IMR-90 (cell line): ENCODE results near the gene HRC. TPM values are rescaled to one million over a fixed set of nuclear protein-coding genes. Genes with fewer than 3 reads are reported as not detected.

ENCODE experiments used
- ATAC-seq: fragments of 200-7000 bp; cut with Tn5 transposase; 2 replicates; pipeline ENCODE4 v1.9.1; 2020; ENCODE audit warnings: low read depth, mild to moderate bottlenecking, moderate library complexity
- BruUV-seq: library from RNA; stranded (reverse); fragments of 400-500 nt; replicated peaks from 2 replicates; lab custom pipeline; 2021; lab: Mats Ljungman, UMichigan
- CTCF ChIA-PET: fragments of 300-600 bp; formaldehyde crosslinking; extraction: SDS; loops from one replicate; lab custom pipeline; 2021; ENCODE audit warnings: antibody characterized with exemption; lab: Yijun Ruan, JAX
- POLR2A ChIA-PET: fragments of 300-600 bp; sonication (Branson Sonifier 250); formaldehyde crosslinking; loops from one replicate; lab custom pipeline; 2022; ENCODE audit warnings: antibody characterized with exemption; ENCODE audit not compliant: unreplicated experiment; lab: Charles Lee
- DNase-seq: peaks from one replicate; pipeline ENCODE4 v3.0.0; 2013
- H2AFZ ChIP-seq: replicated peaks from 2 replicates; pipeline ENCODE3; 2013; ENCODE audit warnings: low read length, mild to moderate bottlenecking; ENCODE audit not compliant: poor library complexity
- H2AK5ac ChIP-seq: 2 replicates; pipeline ENCODE4 v1.6.1; 2013; ENCODE audit warnings: low read depth, low read length, inconsistent platforms
- H2AK9ac ChIP-seq: replicated peaks from 2 replicates; pipeline ENCODE3; 2013; ENCODE audit warnings: mild to moderate bottlenecking, low read depth, low read length, moderate library complexity; ENCODE audit not compliant: poor library complexity
- H2BK120ac ChIP-seq: 2 replicates; pipeline ENCODE4 v1.6.1; 2013; ENCODE audit warnings: low read depth, low read length, inconsistent platforms
- H2BK15ac ChIP-seq: 3 replicates; pipeline ENCODE4 v1.6.1; 2013; ENCODE audit warnings: low read depth, low read length, inconsistent platforms
- H2BK20ac ChIP-seq: 2 replicates; pipeline ENCODE4 v1.6.1; 2013; ENCODE audit warnings: low read depth, mild to moderate bottlenecking, inconsistent platforms, low read length, moderate library complexity
- H2BK5ac ChIP-seq: 2 replicates; pipeline ENCODE4 v1.6.1; 2013; ENCODE audit warnings: mild to moderate bottlenecking, low read depth, low read length, inconsistent platforms; ENCODE audit not compliant: poor library complexity, severe bottlenecking
- H3K14ac ChIP-seq: replicated peaks from 2 replicates; pipeline ENCODE4 v1.6.1; 2013; ENCODE audit warnings: low read depth, low read length, inconsistent platforms
- H3K18ac ChIP-seq: 2 replicates; pipeline ENCODE4 v1.6.1; 2013; ENCODE audit warnings: low read depth, low read length, control low read depth
- H3K23ac ChIP-seq: 2 replicates; pipeline ENCODE4 v1.6.1; 2013; ENCODE audit warnings: low read depth, low read length, inconsistent platforms
- H3K27ac ChIP-seq: 2 replicates; pipeline ENCODE4 v1.5.1; 2013; ENCODE audit warnings: mild to moderate bottlenecking, control low read depth, low read length; ENCODE audit not compliant: insufficient read depth
- H3K27me3 ChIP-seq: 2 replicates; pipeline ENCODE4 v1.6.1; 2013; ENCODE audit warnings: low read length; ENCODE audit not compliant: control insufficient read depth, insufficient read depth
- H3K36me3 ChIP-seq: 2 replicates; pipeline ENCODE4 v1.6.1; 2013; ENCODE audit warnings: low read length, mixed read lengths; ENCODE audit not compliant: control insufficient read depth, insufficient read depth
- H3K4ac ChIP-seq: 2 replicates; pipeline ENCODE4 v1.6.1; 2013; ENCODE audit warnings: low read depth, low read length, inconsistent platforms
- H3K4me1 ChIP-seq: 2 replicates; pipeline ENCODE4 v1.6.1; 2013; ENCODE audit warnings: low read length, mixed read lengths; ENCODE audit not compliant: control insufficient read depth, insufficient read depth
- H3K4me2 ChIP-seq: 2 replicates; pipeline ENCODE4 v1.6.1; 2013; ENCODE audit warnings: low read depth, mild to moderate bottlenecking, control low read depth, low read length, moderate library complexity
- H3K4me3 ChIP-seq: 2 replicates; pipeline ENCODE4 v1.5.1; 2013; ENCODE audit warnings: low read depth, mild to moderate bottlenecking, control low read depth, low read length, moderate library complexity; ENCODE audit not compliant: insufficient read depth
- H3K56ac ChIP-seq: 2 replicates; pipeline ENCODE4 v1.6.1; 2013; ENCODE audit warnings: low read length, inconsistent platforms; ENCODE audit not compliant: insufficient read depth; ENCODE audit errors: extremely low read depth
- H3K79me1 ChIP-seq, 2 experiments: 2 replicates each; pipeline ENCODE4 v1.6.1; 2013; ENCODE audit warnings: low read length in 2 of 2, inconsistent platforms in 1 of 2, low read depth in 1 of 2
- H3K9ac ChIP-seq: 2 replicates; pipeline ENCODE4 v1.6.1; 2013; ENCODE audit warnings: low read depth, low read length, control low read depth
- H3K9me1 ChIP-seq: 2 replicates; pipeline ENCODE4 v1.6.1; 2013; ENCODE audit warnings: low read length, inconsistent platforms; ENCODE audit not compliant: insufficient read depth
- H3K9me3 ChIP-seq: 2 replicates; pipeline ENCODE4 v1.6.1; 2013; ENCODE audit warnings: low read length; ENCODE audit not compliant: control insufficient read depth, insufficient read depth
- H4K20me1 ChIP-seq: 2 replicates; pipeline ENCODE4 v1.6.1; 2013; ENCODE audit warnings: low read length, inconsistent platforms; ENCODE audit not compliant: insufficient read depth
- H4K5ac ChIP-seq: 2 replicates; pipeline ENCODE4 v1.6.1; 2013; ENCODE audit warnings: mild to moderate bottlenecking, low read depth, low read length, control low read depth
- H4K8ac ChIP-seq, 2 experiments: 2 replicates each; pipeline ENCODE4 v1.6.1; 2013; ENCODE audit warnings: low read depth in 2 of 2, low read length in 2 of 2, control low read depth in 1 of 2, inconsistent platforms in 1 of 2
- H4K91ac ChIP-seq: 2 replicates; pipeline ENCODE4 v1.6.1; 2013; ENCODE audit warnings: low read depth, low read length, inconsistent platforms; ENCODE audit not compliant: insufficient read depth
- BHLHE40 ChIP-seq: fragments of 150-350 bp; IDR thresholded peaks from 2 replicates; pipeline ENCODE4 v1.6.1; 2016; ENCODE audit warnings: mild to moderate bottlenecking, low read depth, low read length
- CEBPB ChIP-seq: IDR thresholded peaks from 2 replicates; pipeline ENCODE4 v1.6.1; 2012; ENCODE audit warnings: low read depth, low read length, improper control_type of control experiment
- ELK1 ChIP-seq: fragments of 150-350 bp; IDR thresholded peaks from 2 replicates; pipeline ENCODE4 v1.6.1; 2016; ENCODE audit warnings: low read depth, mild to moderate bottlenecking, low read length, moderate library complexity, borderline replicate concordance
- FOS ChIP-seq: fragments of 150-350 bp; IDR thresholded peaks from 2 replicates; pipeline ENCODE4 v1.6.1; 2016; ENCODE audit warnings: low read depth, low read length
- MAFK ChIP-seq: IDR thresholded peaks from 2 replicates; pipeline ENCODE4 v1.6.1; 2012; ENCODE audit warnings: low read depth, low read length, improper control_type of control experiment
- MAZ ChIP-seq: IDR thresholded peaks from 2 replicates; pipeline ENCODE4 v1.6.1; 2012; ENCODE audit warnings: low read depth, mild to moderate bottlenecking, low read length, improper control_type of control experiment, moderate library complexity, borderline replicate concordance
- MXI1 ChIP-seq: IDR thresholded peaks from 2 replicates; pipeline ENCODE4 v1.6.1; 2012; ENCODE audit warnings: low read depth, mild to moderate bottlenecking, low read length, moderate library complexity, borderline replicate concordance
- NFE2L2 ChIP-seq: fragments of 150-350 bp; IDR thresholded peaks from 2 replicates; pipeline ENCODE4 v1.6.1; 2016; ENCODE audit warnings: low read depth, mild to moderate bottlenecking, low read length
- RAD21 ChIP-seq: IDR thresholded peaks from 2 replicates; pipeline ENCODE4 v1.6.1; 2012; ENCODE audit warnings: low read length, improper control_type of control experiment
- RCOR1 ChIP-seq: IDR thresholded peaks from 2 replicates; pipeline ENCODE4 v1.6.1; 2012; ENCODE audit warnings: mild to moderate bottlenecking, low read length, improper control_type of control experiment; ENCODE audit not compliant: insufficient replicate concordance
- SMC3 ChIP-seq: fragments of 150-350 bp; IDR thresholded peaks from 2 replicates; pipeline ENCODE4 v1.6.1; 2016; ENCODE audit warnings: low read depth, mild to moderate bottlenecking, antibody characterized with exemption, low read length, moderate library complexity
- WGBS, 2 experiments: methylation state at CpG; one replicate each; pipeline versions ENCODE4 v1.1.5 to v1.1.7; 2013; ENCODE audit warnings: missing lambda C conversion rate in 2 of 2; ENCODE audit not compliant: insufficient read length in 1 of 2; ENCODE audit errors: extremely low coverage in 2 of 2; 5-methylcytosine and 5-hydroxymethylcytosine counted together
- dilution Hi-C: fragments of 300-500 bp; cut with HindIII; formaldehyde crosslinking; loops from one replicate; pipeline ENCODE4 v1.14.3; 2018; ENCODE audit warnings: low sequenced_read_pairs; ENCODE audit not compliant: unreplicated experiment
- in situ Hi-C: fragments of 300-500 bp; cut with MboI; formaldehyde crosslinking; loops from 3 replicates; pipeline ENCODE4 v1.14.3; 2019; ENCODE audit warnings: low sequenced_read_pairs, inconsistent platforms, mixed read lengths
- intact Hi-C: fragments of 100-400 bp; cut with micrococcal nuclease; formaldehyde crosslinking; loops from 2 replicates; pipeline ENCODE4 v1.10.0; 2022
- polyA plus RNA-seq, 3 experiments: library from polyadenylated mRNA; depleted of rRNA; stranded (reverse); fragments of >200 nt; gene quantifications; 2 replicates each; pipeline ENCODE4 v1.2.3, GENCODE V29; 2012; ENCODE audit warnings: low replicate concordance in 1 of 3
- total RNA-seq: library from RNA; depleted of rRNA; stranded (reverse); fragments of >200 nt; gene quantifications from 2 replicates; pipeline ENCODE4 v1.2.3, GENCODE V29; 2012

HRC gene
- total and polyA plus RNA-seq, 2 of the 4 experiments (the other 2 are of a cell fraction) = 0.03 TPM; not detected in 1

DNA sequence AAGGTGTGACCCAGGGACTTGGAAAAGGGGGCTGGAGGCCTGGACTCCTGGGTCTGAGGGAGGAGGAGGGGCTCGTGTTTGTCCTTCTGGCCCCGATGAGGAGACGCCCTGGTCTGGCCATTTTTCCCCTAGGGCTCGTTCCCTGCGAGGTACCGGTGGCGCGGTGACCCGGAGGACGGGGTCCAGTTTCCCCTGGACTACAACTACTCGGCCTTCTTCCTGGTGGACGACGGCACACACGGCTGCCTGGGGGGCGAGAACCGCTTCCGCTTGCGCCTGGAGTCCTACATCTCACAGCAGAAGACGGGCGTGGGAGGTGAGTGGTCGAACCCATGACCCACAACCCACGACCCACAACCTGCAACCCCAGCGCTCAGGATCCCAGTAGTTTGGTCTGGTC is 13.2 kb upstream of the HRC start:
- ATAC-seq (no peak), DNase-seq (no peak)
- Histone ChIP-seq H2AK5ac (no peak overlapping the region), H3K14ac (no peak overlapping the region), H3K9me3 (no peaks in the 10 kb centered on the region), H4K20me1 (no peaks in the 10 kb centered on the region), H2BK15ac (no peak overlapping the region), H3K4me3 (no peak overlapping the region), H3K56ac (no peak overlapping the region), H3K23ac (no peak overlapping the region), H2AK9ac (no peak overlapping the region), H2AFZ (no peak overlapping the region), H2BK120ac (no peak overlapping the region), H3K27me3 (no peaks in the 10 kb centered on the region), H3K9me1 (no peaks in the 10 kb centered on the region), H3K18ac (no peak overlapping the region), H3K36me3 (peaks cover 40% of the 10 kb centered on the region), H3K4me2 (no peak overlapping the region), H3K4me1 (no peaks in the 10 kb centered on the region), H4K5ac (no peak overlapping the region), H2BK5ac (no peak overlapping the region), H3K79me1 (no peaks in the 10 kb centered on the region), H4K91ac (no peak overlapping the region), H3K4ac (no peak overlapping the region), H3K9ac (no peak overlapping the region), H2BK20ac (no peak overlapping the region), H3K27ac (no peak overlapping the region), H4K8ac (no peak overlapping the region)
- intact Hi-C loops (no loop called here), dilution Hi-C loops (no loop called here), in situ Hi-C loops (no loop called here)
- BruUV-seq = no TSS peak
- ChIA-PET CTCF (no interaction called here), POLR2A (no interaction called here)
- WGBS, 2 experiments = 95% methylated on average over 14 of the region's 23 CpGs; no CpG with 5 or more reads in 1 of the 2 experiments
- no peak for TF ChIP-seq ELK1
- TF ChIP-seq MAZ = no peak
- TF ChIP-seq MAFK = no peak
- no peak for TF ChIP-seq RAD21
- no peak for TF ChIP-seq SMC3
- TF ChIP-seq MXI1 = no peak
- TF ChIP-seq RCOR1 = no peak
- TF ChIP-seq BHLHE40 = no peak
- no peak for TF ChIP-seq FOS
- no peak for TF ChIP-seq NFE2L2
- TF ChIP-seq CEBPB = no peak
